Heart left ventricle (tissue), 13 donors: Measurements from ENCODE around the gene UBN2.
"Not testable (repeated sequence)": the region's sequence is repeated elsewhere in the genome, so short reads cannot be mapped to it uniquely, and the experiment has no call there.

Experiments used
- POLR2A ChIP-seq, 2 donors: fragments of 450-650 bp; IDR thresholded peaks; one replicate each; pipeline ENCODE4 v1.6.1; 2017; ENCODE audit warnings: antibody characterized with exemption in 2 of 2, mild to moderate bottlenecking in 2 of 2, moderate library complexity in 2 of 2
- TF ChIP-seq, protein P1 (sequence below), 12 donors: fragments of 200-600 bp; sonication (generic) in 4 of 12; IDR thresholded peaks; one replicate each; pipeline versions ENCODE4 v1.5.0 to v1.8.0; 2018 to 2022; ENCODE audit warnings: antibody characterized with exemption in 12 of 12, mild to moderate bottlenecking in 5 of 12
- donor health status: ischemic (EF 13 %, LVEDD 7.1; RV severe dilation, severe dysfunction).
- donor health status: DM: no; HTN: yes; CAD: no.
- donor health status: DM: no; HTN: no; CAD: no.
- donor health status: ischemic (EF 25% LVEDD 6.9; RV normal size, moderate dysfunction).
- donor health status: ischemic (EF 25% LVEDD 5.7; RV mildly dilated, moderate dysfunction).
- donor health status: ischemic (EF 35%, LVEDD 5.7; RV mildly dilated, moderate dysfunction).
- donor health status: nonischemic (EF 11% LVEDD 7.7; RV severe dilation, severe dysfunction).
- donor health status: DM: yes; HTN: yes; CAD: no.
- donor health status: PGD.
- donor health status: ischemic (EF 29% LVEDD 5.4; RV normal size, mild dysfunction).
- donor health status: nonischemic (EF 23%, LVEDD 6.1; RV moderate dilation, normal function).

DNA sequence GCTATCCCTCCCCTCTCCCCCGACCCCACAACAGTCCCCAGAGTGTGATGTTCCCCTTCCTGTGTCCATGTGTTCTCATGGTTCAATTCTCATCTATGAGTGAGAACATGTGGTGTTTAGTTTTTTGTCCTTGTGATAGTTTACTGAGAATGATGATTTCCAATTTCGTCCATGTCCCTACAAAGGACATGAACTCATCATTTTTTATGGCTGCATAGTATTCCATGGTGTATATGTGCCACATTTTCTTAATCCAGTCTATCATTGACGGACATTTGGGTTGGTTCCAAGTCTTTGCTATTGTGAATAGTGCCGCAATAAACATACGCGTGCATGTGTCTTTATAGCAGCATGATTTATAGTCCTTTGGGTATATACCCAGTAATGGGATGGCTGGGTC lies 17.5 kb upstream of the UBN2 start:
- TF ChIP-seq, protein P1, sequence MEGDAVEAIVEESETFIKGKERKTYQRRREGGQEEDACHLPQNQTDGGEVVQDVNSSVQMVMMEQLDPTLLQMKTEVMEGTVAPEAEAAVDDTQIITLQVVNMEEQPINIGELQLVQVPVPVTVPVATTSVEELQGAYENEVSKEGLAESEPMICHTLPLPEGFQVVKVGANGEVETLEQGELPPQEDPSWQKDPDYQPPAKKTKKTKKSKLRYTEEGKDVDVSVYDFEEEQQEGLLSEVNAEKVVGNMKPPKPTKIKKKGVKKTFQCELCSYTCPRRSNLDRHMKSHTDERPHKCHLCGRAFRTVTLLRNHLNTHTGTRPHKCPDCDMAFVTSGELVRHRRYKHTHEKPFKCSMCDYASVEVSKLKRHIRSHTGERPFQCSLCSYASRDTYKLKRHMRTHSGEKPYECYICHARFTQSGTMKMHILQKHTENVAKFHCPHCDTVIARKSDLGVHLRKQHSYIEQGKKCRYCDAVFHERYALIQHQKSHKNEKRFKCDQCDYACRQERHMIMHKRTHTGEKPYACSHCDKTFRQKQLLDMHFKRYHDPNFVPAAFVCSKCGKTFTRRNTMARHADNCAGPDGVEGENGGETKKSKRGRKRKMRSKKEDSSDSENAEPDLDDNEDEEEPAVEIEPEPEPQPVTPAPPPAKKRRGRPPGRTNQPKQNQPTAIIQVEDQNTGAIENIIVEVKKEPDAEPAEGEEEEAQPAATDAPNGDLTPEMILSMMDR (IDR thresholded peaks at IDR 0.05) = not testable (repeated sequence)
- TF ChIP-seq POLR2A (IDR thresholded peaks at IDR 0.05) = not testable (repeated sequence)
